GM19351 (cell line): ENCODE results near the gene IYD.

Experiments used
- ATAC-seq: cut with Tn5 transposase; IDR thresholded peaks from one replicate; pipeline ENCODE4 v1.9.1; 2021; ENCODE audit warnings: mild to moderate bottlenecking, moderate library complexity; ENCODE audit not compliant: unreplicated experiment

Gene IYD

GRCh38 chr6:150368762-150369161 is at the start of gene IYD:
Gene IYD (plus strand): TSS chr6:150369012. CDS start chr6:150369032, 20 bp downstream.
- ATAC-seq: no peak

- no peak for ATAC-seq
These were observed 48.9 kb upstream of the IYD start for GRCh38 chr6:150319924-150320323.

- no peak for ATAC-seq
These were observed 48.4 kb upstream of the IYD start for GRCh38 chr6:150320442-150320841.

GRCh38 chr6:150322466-150322871 is 46.3 kb upstream of the IYD start:
- no peak for ATAC-seq

GRCh38 chr6:150323205-150323604 is 45.6 kb upstream of the IYD start:
- ATAC-seq: no peak

GRCh38 chr6:150324044-150324443 is 44.8 kb upstream of the IYD start:
- ATAC-seq: no peak

GRCh38 chr6:150325066-150325772 is 43.6 kb upstream of the IYD start:
- no peak for ATAC-seq

- no peak for ATAC-seq
These were observed 41.6 kb upstream of the IYD start for GRCh38 chr6:150327117-150327774.

- no peak for ATAC-seq
These were observed 39.9 kb upstream of the IYD start for GRCh38 chr6:150328744-150329405.

- no peak for ATAC-seq
These were observed 37.5 kb upstream of the IYD start for GRCh38 chr6:150331344-150331743.

- ATAC-seq: no peak
These were observed 35.8 kb upstream of the IYD start for GRCh38 chr6:150332939-150333584.

- ATAC-seq: no peak
These were observed 35.2 kb upstream of the IYD start for GRCh38 chr6:150333585-150333941.

GRCh38 chr6:150334790-150335783 is 33.7 kb upstream of the IYD start:
- no peak for ATAC-seq

GRCh38 chr6:150336299-150336698 is 32.5 kb upstream of the IYD start:
- no peak for ATAC-seq

GRCh38 chr6:150336708-150337107 is 32.1 kb upstream of the IYD start:
- ATAC-seq: no peak

GRCh38 chr6:150342126-150342525 is 26.7 kb upstream of the IYD start:
- no peak for ATAC-seq

- no peak for ATAC-seq
These were observed 25.4 kb upstream of the IYD start for GRCh38 chr6:150343434-150343833.

- no peak for ATAC-seq
These were observed 23.0 kb upstream of the IYD start for GRCh38 chr6:150345781-150346180.

- no peak for ATAC-seq
These were observed 22.5 kb upstream of the IYD start for GRCh38 chr6:150346346-150346745.

- peak; percentile 63 for ATAC-seq
These were observed 21.0 kb upstream of the IYD start for GRCh38 chr6:150347845-150348244.
